ENCODE measurements around the gene CELF2.

Gene CELF2

DNA sequence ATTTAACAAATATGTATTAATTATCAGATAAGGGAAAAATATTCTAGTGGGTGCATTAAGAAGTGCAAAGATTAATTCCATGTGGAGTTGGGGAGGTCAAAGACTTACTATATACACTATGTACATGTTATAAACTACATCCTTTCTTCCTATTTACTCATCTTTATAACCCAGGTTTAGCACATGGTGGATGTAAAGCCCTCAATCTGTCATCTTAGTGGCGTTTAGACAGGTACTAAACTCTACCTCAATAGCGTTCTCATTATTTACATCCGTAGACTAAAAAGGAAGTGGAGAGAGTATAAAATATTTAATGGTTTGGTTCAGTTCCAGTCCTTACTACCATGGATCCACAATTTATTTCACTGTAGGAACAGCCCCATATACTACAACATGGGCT is 14.8 kb upstream of the CELF2 start:
- Histone ChIP-seq H2AFZ (no peak overlapping the region), H3K36me3 (ENCODE audit: control insufficient read depth, insufficient read depth, low read length) (no peaks in the 10 kb centered on the region), H3K9me3 (ENCODE audit: control insufficient read depth, low read length) (no peaks in the 10 kb centered on the region), H3K4me2 (ENCODE audit: low read length) (no peak overlapping the region), H3K79me2 (no peaks in the 10 kb centered on the region), H3K9ac (no peak overlapping the region), H3K4me1 (no peaks in the 10 kb centered on the region), H3K27me3 (ENCODE audit: control insufficient read depth, insufficient read depth, low read length) (no peaks in the 10 kb centered on the region), H3K27ac (no peak overlapping the region), H3K4me3 (ENCODE audit: low read depth, low read length) (no peak overlapping the region)
- TF ChIP-seq, protein P1, sequence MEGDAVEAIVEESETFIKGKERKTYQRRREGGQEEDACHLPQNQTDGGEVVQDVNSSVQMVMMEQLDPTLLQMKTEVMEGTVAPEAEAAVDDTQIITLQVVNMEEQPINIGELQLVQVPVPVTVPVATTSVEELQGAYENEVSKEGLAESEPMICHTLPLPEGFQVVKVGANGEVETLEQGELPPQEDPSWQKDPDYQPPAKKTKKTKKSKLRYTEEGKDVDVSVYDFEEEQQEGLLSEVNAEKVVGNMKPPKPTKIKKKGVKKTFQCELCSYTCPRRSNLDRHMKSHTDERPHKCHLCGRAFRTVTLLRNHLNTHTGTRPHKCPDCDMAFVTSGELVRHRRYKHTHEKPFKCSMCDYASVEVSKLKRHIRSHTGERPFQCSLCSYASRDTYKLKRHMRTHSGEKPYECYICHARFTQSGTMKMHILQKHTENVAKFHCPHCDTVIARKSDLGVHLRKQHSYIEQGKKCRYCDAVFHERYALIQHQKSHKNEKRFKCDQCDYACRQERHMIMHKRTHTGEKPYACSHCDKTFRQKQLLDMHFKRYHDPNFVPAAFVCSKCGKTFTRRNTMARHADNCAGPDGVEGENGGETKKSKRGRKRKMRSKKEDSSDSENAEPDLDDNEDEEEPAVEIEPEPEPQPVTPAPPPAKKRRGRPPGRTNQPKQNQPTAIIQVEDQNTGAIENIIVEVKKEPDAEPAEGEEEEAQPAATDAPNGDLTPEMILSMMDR (IDR thresholded peaks at IDR 0.05): no peak

DNA sequence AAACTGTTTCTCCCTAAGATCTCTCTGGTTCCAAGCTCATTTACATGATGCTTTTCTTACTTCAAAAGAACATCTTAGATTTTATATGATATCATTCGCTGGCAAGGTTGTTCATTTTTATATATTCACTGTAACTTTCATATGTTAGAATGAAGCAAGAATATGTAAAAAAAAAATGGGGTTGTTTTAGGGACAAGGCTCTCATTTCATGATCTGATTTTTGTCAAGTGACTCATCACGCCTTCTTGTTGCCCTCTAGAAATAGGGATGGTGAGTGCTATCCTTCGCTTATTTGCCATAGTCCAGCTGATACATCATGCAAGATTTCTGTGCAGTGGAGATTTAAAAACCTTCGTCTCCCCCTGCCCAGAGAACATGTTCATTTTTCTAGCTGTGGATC is 14.0 kb upstream of the CELF2 start:
- no peak overlapping the region for H3K27ac ChIP-seq
- H3K27me3 ChIP-seq (ENCODE audit: control insufficient read depth, insufficient read depth, low read length): no peaks in the 10 kb centered on the region
- no peaks in the 10 kb centered on the region for H3K9me3 ChIP-seq (ENCODE audit: control insufficient read depth, low read length)
- no peak overlapping the region for H3K9ac ChIP-seq
- TF ChIP-seq, protein P1 (IDR thresholded peaks at IDR 0.05): no peak
- no peaks in the 10 kb centered on the region for H3K79me2 ChIP-seq
- no peaks in the 10 kb centered on the region for H3K4me1 ChIP-seq
- no peak overlapping the region for H3K4me3 ChIP-seq (ENCODE audit: low read depth, low read length)
- no peak overlapping the region for H3K4me2 ChIP-seq (ENCODE audit: low read length)
- no peaks in the 10 kb centered on the region for H3K36me3 ChIP-seq (ENCODE audit: control insufficient read depth, insufficient read depth, low read length)
- H2AFZ ChIP-seq: no peak overlapping the region

DNA sequence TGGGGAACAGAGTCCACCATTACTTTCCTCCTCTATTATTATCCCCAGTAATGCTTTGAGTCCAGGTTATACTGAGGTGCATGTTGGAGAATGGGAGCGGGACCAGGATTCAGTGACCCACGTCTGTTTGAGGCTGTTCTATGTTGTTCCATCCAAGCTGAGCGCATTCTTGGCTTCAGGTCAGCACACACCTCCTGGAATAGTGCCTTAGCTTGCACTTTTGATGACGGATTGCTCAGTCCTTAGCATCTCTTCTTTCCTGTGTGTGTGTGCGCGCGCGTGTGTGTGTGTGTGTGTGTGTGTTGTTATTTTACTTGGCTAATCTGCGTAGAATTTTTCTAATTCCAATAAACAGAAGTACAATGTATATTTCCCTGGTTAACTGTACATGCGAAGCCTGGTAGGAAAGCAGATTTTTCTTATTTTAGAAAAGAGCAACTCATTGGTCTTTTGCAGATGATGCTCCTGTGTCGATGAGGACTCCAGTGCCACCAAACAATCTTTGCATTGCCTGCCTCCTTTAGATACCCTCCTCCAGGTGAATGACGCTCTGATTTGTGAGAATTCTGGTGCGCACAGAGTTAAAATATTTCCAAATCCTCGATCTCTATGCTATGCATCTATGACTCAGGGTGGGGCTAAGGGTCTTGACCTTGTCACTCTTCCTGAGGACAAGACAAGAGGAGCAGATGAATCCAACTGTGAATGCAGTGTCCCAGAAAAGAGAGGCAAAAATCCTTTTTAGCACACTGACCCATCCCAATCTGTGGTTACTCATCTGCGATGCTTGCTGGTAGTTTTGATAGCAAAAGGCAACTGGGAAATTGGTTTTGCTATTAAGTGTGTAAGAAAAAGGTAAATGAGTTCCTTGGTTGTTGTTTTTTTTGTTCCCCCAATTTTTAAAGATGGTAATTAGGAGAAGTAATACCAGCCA is 13.3 kb upstream of the CELF2 start:
- H3K9ac ChIP-seq: no peak overlapping the region
- H3K27me3 ChIP-seq (ENCODE audit: control insufficient read depth, insufficient read depth, low read length): no peaks in the 10 kb centered on the region
- H3K79me2 ChIP-seq: no peaks in the 10 kb centered on the region
- H3K9me3 ChIP-seq (ENCODE audit: control insufficient read depth, low read length): no peaks in the 10 kb centered on the region
- H2AFZ ChIP-seq: no peak overlapping the region
- TF ChIP-seq, protein P1 (IDR thresholded peaks at IDR 0.05): no peak
- H3K36me3 ChIP-seq (ENCODE audit: control insufficient read depth, insufficient read depth, low read length): no peaks in the 10 kb centered on the region
- no peak overlapping the region for H3K27ac ChIP-seq
- no peak overlapping the region for H3K4me3 ChIP-seq (ENCODE audit: low read depth, low read length)
- no peaks in the 10 kb centered on the region for H3K4me1 ChIP-seq
- H3K4me2 ChIP-seq (ENCODE audit: low read length): no peak overlapping the region

DNA sequence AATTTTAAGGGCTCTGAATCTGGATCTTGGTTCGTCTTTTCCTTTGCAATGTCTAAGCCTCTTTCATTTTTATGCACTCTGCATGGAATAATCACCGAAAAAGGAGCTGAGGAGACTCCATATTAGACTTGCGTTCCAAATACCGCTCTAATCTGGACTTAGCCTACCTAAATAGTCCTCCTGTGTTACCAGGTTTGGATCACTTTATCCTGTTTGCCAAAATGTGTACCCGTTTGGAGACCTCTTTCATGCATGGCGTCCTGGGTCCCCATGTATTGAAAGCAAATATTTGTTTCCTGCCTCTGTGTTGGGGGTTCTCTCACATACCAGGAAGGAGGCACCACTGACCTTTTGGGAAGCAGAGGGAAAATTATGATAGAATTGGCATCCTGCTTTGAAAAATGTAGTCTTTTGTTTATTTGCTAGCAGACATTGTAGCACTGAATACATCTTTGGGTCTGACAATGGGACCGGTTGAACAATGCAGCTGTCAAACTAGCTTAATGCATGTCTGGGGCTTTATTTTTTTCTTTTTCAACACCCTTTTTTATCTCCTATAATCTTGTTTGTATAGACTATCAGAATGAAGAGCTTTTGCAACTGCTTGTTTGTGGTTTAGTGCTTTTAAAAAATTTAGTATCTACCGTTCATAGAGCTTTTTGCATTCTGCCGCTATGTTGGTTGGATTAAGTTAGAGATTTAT is 11.8 kb upstream of the CELF2 start:
- no peaks in the 10 kb centered on the region for H3K4me1 ChIP-seq
- no peak overlapping the region for H3K4me2 ChIP-seq (ENCODE audit: low read length)
- no peak overlapping the region for H3K27ac ChIP-seq
- no peak overlapping the region for H3K4me3 ChIP-seq (ENCODE audit: low read depth, low read length)
- no peaks in the 10 kb centered on the region for H3K27me3 ChIP-seq (ENCODE audit: control insufficient read depth, insufficient read depth, low read length)
- H3K9ac ChIP-seq: no peak overlapping the region
- H2AFZ ChIP-seq: no peak overlapping the region
- TF ChIP-seq, protein P1 (IDR thresholded peaks at IDR 0.05): no peak
- no peaks in the 10 kb centered on the region for H3K9me3 ChIP-seq (ENCODE audit: control insufficient read depth, low read length)
- no peaks in the 10 kb centered on the region for H3K79me2 ChIP-seq
- H3K36me3 ChIP-seq (ENCODE audit: control insufficient read depth, insufficient read depth, low read length): no peaks in the 10 kb centered on the region

Data from parathyroid adenoma (tissue), 2 donors.